ENCODE results near the gene ZNF408.

ZNF408 gene

DNA sequence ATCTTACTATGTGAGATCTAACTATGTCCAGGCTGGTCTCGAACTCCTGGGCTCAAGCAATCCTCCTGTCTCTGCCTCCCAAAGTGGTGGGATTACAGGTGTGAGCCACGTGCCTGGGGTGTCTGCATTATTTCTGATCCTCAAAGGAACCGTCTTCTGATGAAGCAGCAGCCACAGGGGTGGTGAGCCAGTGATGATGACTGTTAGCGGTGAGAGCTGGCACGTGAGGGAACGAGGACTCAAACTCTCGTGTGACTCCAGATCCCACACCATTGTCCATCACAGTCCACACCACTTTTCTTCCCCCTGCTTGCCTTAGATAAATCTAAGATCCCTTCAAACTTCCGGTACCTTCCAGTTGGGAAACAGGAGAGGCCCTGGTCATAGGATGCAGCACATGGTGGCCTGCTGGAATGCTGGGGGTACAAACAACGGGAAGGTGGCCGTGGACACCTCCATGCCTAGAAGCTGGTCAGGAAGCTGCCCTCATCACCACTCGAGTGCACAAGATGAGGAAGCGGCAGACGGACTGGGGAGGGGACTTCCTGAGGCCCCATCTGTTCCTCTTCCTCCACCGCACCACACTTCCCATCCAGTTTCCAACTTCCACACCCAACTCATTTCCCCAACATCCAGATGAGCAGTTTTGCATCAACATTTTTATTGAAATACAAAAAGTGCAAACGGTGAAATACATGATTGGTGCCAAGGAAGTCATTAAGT, 24.2 kb upstream of the ZNF408 start:
- DNase-seq: no peak

DNA sequence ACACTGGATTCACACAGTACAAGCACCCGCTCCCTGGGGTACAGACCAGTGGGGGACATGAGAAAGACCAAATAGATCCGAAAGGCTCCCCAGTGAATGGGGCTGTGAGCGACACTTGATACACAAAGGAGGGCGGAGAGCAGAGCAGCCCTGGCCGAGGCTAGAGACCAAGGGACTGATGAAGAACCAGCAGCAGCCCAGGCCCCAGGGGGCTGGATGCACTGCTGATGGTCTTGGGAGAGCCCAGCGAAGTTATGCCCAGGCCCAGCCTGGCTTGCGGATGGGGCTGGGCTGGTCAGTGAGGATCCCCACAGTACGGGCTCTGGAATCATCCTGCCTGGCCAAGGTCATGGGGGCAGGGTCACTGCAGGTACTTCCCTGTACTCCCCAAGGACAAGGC, 23.7 kb upstream of the ZNF408 start:
- DNase-seq: no peak

DNA sequence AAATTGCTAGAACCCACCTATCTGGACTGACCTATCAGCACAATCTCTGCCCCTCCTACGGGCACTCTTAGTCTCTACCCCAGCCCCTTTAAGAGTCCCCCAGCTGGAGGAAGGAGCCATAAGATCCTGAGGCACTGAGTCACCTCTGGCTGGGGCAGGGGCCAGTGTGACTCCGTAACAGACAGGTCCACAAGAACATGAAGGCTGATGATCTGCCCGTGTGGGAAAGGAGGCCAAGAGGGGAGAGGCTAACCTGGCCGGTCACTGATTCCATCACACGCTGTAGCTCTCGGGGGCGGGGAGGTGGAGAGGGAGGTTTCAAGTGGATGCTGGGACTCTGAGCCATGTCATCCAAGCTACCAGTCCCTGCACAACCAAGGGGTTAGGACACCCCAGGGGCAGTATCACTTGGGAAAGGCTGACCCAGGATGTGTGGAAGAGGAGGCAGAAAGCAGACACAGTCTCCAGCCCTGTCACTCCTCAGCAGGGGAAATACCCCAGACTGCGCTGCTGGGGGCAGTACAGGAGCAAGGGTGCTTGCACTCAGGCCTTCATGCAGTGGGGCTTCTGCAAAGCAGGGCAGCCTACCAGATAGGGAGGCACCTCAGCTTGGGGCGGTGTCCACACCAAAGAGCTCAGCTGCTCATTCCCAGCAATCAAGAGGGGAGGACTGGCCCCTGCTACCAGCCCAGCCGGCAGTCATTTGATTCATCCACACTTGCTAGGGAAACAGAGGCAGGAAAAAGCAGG, 22.7 kb upstream of the ZNF408 start:
- no peak for DNase-seq

DNA sequence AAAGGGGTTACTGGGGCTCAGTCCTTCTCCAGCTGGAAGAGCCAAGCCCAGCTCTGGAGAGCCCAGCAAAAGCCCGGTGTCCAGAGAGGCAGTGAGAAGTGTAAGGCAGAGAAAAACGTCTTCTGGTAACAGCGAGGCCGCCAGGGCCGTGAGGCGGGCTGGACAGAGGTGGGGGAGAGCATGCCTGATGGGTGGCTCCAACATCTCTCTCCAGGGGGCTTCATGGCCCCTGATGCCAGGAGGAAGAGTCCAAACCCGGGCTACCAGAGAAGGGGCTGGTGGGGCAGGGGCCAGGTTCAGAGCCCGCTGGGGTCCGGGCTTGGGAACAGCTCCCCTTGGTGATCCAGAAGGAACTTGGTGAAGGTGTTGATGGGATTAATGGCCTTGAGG, 22.1 kb upstream of the ZNF408 start:
- DNase-seq: no peak

DNA sequence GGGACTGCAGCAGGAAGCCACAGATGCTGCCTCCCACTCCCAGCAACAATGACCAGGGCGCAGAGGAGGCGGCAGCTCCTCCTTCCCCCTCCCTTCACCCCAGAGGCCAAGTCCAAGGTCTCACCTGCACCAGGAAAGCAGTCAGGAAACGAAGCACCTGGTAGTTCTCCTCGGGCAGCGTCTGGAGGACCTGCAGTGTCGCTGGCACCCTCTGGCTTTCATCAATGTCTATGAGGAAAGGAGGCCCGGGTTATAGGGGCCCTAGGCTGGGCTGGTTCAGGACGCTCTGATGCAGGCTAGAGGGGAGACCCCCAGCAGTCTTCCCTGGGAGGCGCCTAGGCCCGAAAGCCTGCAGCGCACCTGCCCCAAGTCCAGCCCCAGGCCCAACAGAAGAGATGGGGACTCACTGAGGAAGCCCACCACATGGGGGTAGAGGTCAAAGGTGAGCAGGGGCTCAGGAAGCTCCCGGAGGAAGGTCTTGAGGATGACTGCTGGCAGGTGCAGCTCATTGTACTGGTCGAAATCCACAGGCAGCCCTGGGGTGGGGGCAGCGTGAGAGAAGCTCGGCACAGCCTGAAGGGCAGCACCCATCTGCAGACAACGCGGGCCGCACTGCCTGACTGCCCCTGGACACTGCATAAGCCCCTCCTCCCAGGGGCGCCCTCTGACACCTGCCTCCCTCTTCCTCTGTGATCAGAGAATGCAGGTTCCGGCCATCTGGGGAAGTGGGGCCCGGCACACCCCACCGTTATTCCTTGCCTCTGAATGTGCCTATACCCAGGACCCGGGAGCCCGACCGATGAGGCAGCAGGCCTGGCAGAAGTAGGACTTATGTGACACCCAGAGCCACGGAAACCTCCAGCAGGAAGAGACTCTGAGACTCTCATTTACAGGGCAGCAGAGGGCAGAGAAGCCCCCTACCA, 21.3 kb upstream of the ZNF408 start:
- no peak for DNase-seq

DNA sequence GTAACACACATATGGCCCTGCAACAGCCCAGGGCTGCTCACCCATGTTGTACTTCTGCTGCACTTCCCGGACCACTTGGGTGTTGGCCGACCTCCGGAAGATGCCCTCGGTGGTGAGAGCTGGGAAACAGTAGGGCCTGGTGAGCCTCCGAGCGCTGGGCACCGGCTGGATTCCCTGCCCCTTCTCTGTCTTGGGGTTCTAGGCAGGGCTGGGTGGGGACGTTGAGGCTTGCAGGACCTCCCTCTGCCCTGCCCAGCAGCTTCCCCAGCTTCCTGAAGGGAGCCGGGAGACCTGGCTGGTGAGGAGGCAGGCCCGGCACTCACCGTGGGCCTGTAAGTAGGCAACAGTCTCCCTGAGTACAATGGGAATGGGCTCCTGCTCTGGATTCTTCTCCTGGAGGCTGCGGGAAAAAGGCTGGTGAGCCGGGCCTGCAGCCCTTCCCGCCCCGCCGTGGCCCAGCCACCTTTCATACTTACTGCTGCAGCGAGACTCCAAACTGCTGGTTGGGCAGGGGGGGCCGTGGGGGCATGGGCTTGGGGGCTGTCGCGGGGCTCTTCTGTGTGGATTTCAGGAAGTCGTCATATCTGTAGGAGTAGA, 20.6 kb upstream of the ZNF408 start:
- DNase-seq: no peak

DNA sequence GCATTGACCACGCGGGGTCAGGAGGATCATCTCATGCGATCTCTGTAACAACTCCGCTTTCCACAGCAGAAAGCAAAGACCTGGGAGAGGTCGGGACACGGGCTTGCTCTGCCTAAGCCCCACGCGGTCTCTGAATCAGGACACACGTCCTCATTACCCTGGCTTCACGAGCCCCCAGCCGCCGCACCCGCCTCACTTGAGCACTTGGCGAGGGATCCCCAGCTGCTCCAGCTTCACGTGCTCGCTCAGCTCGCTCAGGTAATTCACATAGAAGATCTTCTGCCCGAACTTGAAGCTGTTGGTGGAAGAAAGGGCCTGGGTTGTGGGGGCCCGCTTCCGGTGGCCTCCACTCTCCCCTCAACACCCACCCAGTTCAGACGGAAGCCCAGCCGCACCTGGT, 20.0 kb upstream of the ZNF408 start:
- DNase-seq: no peak

DNA sequence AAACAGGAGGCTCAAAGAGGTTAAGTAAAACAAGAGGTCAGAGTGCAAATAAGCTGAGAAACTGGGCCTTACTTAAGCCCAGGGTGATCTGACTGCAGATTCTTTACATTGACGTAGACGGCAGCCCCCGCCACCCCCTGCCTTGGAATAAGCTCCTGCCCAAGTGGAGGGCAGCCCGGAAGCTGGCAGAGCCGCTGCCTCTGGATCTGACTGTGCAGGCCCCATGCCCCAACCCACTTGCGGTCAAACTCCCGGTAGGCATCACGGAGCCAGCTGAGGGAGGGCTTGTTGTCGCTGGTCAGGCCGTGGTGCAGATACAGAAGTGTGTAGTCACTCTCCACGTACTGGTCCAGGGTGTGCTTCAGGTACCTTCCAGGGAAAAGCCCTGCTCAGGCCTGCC, 19.0 kb upstream of the ZNF408 start:
- no peak for DNase-seq

DNA sequence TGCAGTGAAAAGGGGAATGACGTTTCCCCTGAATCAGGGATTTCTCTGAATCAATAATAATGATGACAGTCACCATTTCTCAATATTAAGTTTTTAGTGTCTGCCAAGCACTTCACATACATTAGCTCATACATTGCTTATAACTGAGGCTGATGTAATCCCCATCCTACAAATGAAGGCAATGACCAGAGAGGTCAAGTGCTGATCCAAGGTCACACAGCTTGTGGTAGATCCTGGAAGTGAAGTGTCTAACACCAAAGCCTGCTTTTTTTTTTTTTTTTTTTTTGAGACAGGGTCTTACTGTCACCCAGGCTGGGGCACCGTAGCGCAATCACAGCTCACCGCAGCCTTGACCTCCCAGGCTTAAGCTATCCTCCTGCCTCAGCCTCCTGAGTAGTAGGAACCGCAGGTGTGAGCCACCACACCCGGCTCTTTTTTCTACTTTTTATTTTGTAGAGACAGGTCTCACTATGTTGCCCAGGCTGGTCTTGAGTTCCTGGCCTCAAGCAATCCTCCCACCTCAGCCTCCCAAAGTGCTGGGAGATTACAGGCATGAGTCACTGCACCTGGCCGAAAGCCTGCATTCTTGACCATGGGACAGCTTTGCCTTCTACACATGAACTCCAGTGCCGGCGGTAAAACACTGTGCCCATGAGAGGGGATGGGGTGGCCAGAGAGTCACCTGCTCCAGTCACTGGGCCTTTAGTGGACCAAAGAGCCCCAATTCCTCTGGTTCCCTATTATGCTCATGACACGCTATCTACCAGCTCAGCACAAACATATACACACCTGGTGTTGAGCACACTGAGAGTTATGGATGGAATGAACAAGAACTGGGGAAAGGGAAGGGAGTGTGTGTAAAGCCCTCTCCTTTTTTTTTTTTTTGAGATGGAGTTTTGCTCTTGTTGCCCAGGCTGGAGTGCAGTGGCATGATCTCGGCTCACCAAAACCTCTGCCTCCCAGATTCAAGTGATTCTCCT, 17.8 kb upstream of the ZNF408 start:
- DNase-seq: no peak

DNA sequence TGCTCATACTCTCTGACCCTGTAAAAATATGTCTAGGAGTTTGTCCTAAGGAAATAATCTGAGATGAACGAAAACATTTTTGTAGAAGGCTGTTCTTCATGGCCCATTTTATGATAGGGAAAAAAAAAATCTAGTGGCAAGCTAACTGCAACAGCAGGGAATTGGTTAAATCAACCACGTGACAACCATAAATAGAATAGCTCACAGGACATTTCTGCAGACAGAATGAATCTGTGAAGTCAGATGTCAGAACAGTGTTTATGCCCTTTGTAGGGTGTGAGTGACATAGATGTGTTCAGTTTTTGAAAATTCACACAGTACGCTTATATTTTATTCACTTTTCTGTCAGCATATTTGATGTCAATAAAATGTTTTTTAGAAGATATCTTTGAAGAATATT, 16.5 kb upstream of the ZNF408 start:
- DNase-seq: no peak

DNA sequence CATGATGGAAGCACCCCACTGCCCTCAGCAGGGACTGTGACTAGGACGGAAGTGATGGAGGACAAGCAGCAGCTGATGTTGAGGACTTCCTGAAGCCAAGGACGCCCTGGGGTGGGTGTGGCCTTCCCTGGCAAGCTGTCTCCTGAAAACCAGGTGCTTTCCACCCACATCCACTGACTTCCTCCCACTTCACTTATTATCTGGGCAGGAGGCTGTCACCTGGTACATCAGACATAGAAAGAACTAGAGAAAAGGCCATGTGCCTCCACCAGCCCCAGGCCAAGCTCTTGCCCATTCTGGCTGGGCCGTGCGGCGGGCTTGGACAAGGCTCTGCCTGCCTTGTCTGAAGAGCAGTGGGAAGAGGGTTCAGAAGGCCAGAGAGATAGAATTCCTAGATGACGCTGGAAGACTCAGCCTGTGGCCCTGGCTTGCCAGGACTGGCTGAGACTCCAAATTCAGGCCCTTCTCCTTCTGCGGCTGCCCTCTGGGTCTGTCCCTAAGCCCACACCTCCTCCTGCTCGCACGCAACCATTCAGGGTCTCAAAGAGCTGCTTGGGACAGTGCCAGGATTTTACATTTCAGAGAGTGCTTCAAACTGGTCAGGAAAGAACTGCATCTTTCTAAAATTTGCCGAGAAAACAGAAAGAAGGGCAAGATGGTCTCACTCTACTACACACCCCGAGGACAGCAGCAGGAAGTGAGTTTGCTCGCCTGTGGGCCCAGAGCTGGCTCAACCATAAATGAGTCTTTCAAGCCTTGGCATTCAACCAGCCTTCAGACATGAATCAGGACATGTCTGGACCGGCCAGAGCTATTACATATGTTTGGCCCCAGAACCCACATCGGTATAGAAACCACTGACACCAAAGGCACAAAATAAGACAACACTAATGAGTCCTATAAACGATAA, 13.7 kb upstream of the ZNF408 start:
- no peak for DNase-seq

DNA sequence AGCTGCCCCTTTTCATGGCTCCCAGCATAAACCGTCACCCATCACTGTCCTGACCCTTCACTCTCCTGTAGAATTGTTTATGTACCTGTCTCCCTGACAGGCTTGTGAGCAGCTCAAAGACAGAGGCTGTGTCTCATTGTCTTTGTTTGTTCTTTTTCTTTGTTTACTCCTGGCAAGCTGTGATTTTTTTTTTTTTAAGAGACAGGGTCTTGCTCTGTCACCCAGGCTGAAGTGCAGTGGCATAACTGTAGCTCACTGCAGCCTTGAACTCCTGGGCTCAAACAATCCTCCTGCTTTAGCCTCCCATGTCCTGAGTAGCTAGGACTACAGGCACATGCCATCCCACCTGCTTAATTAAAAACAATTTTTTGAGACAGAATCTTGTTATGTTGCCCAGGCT, 10.1 kb upstream of the ZNF408 start:
- DNase-seq: no peak

DNA sequence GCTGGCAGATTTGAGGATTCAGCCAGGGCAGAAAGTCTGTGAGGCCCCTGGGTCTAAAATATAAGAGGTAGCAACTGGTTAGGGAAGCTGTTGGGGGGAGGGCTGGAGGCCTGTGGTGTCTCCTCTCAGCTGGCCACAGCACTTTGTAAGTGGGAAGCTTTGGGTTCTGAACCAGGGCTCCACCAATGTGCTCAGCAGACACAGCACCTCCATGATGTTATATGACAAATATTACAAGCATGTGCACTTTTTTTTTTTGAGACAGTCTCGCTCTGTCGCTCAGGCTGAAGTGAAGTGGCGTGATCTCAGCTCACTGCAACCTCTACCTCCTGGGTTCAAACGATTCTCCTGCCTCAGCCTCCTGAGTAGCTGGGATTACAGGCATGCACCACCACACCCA, 8.4 kb upstream of the ZNF408 start:
- DNase-seq: no peak

DNA sequence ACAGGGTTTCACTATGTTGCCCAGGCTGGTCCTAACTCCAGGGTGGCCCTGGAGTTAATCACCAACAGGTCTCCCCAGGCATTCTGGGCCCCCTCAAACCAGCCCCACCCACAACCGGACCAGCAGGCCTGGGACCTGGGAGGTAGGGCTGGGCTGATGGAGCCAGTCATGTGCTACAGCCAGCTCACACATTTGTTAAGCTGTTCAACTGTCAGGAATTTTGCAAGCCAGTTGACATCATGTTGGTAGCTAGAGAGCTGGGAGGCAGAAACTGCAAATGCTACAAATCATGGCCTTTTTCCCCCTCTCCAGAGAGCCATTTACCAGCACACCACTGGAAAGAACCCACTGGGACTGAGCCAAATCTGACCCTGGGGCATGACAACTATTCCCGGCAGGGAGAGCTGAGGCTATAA, 7.2 kb upstream of the ZNF408 start:
- DNase-seq: no peak

DNA sequence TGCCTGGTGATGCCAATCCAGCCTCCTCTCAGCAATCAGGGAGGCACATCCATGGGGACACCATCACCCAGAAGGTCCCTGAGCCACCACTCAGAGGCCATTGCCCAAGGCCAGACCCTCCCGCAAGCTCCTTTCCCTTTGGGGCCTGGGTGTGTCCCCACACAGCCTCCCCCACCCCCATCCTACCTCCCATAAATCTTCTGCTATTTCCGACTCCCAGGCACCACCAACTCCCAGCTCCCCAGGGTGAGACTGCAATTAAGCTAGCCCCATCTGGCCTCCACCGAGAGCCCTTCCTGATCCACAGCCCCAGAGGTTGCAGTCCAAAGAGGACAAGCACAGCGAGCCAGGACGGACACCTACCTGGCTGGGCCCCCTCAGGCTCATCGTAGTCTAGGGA, 6.8 kb upstream of the ZNF408 start:
- DNase-seq: no peak

DNA sequence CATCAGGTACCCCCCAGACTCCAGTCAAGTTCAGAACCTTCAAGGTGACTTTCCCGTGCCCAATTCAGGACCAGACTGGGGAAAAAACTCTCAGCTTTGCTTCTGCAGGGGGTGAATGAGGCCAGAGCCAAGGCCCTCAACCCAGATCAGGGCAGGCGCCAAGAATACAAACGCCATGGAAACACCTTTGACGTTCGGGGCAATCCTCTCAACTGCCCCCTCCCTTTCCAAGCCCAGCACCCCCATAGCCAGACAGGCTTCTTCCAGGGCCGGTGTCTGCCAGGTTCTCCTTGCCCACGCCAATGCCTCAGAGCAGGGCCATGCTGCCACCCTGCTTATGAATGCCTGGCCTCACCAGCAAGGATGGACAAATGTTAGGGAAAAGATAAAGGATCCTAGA, 6.2 kb upstream of the ZNF408 start:
- DNase-seq: no peak

DNA sequence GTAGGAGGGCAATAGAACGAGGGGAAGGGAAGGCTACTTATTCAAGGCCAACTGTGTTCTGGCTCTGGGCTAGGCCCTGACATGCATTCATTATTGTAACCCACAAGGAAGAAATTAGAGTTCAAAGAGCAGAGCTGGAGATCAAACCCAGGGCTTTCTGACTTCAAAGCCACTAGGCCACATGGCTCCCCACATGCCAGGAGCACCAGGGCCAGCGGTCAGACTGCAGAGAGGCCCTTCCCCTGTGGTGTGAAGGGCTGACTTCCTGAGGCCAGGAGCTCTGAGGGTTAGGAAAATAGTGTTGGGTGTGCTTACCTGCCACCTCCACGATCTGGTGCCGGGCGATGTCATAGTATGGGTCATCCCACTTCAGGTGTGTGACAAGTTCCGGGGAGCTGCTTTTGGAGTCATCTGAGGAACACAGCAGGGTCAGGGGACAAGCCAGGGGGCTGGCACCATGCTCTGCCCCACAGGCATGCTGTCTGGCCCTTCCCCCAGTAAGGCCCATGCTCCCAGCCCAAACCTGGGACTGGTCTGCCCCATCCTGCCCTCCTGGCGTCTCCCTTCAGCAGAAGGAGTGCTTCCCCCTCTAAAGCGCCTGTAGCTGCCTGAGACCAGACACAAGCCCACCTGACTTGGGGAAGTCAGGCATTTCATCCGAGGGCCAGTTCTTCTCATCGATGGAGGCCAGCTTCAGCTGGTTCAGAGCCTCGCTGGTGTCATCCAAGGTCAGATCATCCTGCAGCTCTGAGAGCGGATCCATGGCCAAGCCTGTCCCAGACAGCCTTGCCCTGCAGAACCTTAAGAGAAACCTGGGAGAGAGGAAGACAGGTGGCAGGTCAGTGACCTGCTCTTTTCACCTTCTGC, 5.3 kb upstream of the ZNF408 start:
- DNase-seq: no peak

DNA sequence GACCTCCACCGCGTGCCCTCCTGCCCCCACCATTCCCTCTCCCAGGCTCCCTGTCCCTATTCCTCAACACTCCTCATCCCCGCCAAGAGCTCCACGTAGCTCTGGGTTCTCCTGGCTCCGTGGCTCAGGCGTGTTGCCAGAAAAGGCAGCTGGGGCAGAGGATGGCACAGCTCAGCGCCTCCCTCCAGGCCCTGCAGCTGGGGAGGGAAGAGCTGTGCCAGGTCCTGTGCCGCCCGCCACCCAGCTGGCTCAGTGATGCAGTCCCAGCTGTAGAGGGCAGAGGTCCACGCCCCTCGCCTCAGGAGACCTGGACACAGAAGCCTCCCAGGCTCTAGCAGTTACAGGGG, 4.6 kb upstream of the ZNF408 start:
- DNase-seq: no peak

DNA sequence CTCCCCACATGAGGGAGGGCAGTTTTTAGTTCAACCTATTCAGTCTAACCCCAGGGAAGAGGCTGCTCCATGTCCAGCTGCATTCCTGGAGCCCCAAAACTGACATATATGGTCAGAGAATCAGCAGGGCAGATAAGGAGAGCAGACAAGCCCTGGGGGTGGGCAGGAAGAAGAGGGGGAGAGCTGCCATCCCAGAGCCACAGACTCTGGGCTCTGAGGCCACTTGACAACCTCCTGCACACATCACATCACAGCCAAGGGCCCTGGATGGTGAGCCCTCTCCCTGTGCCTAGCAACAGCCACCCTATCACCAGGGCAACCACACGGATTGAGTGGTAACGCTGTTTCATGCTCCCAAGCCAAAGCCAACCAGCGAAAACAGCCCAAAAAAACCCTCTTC, 3.5 kb upstream of the ZNF408 start:
- no peak for DNase-seq

DNA sequence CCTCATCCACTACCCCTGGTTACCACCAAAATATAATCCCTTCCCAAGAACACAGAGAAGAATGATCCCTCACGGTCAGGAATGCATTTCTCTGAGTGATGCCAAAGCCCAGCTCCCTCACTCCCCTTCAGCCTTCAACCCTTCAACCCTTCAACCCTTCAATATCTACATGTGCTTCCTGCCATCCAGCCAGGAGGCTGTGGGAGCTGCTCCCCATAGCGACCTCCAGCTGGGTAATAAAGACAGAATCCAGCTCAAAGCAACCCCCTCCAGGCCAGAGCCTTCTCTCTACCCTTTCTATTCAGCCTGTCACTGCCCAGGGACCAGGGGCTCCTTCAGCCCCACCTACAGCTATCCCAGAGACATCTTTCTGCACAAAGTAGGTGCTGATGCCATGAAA, 3.1 kb upstream of the ZNF408 start:
- no peak for DNase-seq

Data from NCI-H748 treated with DMSO at 0.1 percent for 48 hours (cell line).